Measurements from ENCODE around the gene RLN1. TPM values are rescaled to one million over a fixed set of nuclear protein-coding genes. Genes with fewer than 3 reads are reported as not detected.

Gene RLN1
- total RNA-seq, 4 donors from 2014 or later = not detected

GRCh38 chr9:5288591-5288990 is 51.1 kb downstream of the RLN1 start:
- TF ChIP-seq CTCF (IDR thresholded peaks at IDR 0.05) = no peak
- no peak for TF ChIP-seq EP300 (IDR thresholded peaks at IDR 0.05)
- TF ChIP-seq POLR2AphosphoS5 (IDR thresholded peaks at IDR 0.05) = no peak
- no peak for TF ChIP-seq POLR2A (IDR thresholded peaks at IDR 0.05)

GRCh38 chr9:5286262-5286661 is 53.4 kb downstream of the RLN1 start:
- H3K4me3 ChIP-seq = no peak overlapping the region
- TF ChIP-seq EP300 (IDR thresholded peaks at IDR 0.05) (no peak), POLR2A (IDR thresholded peaks at IDR 0.05) (no peak), POLR2AphosphoS5 (IDR thresholded peaks at IDR 0.05) (no peak), CTCF (IDR thresholded peaks at IDR 0.05) (no peak)
- H3K36me3 ChIP-seq = no peaks in the 10 kb centered on the region
- no peaks in the 10 kb centered on the region for H3K27me3 ChIP-seq
- H3K27ac ChIP-seq = no peak overlapping the region
- no peak for DNase-seq (ENCODE audit: low spot score in 2 of 2)
- H3K9me3 ChIP-seq = no peaks in the 10 kb centered on the region
- H3K4me1 ChIP-seq = no peaks in the 10 kb centered on the region

More at GRCh38 chr9:5288591-5288990, 51.1 kb downstream of the RLN1 start:
- DNase-seq (ENCODE audit: low spot score in 2 of 2) = no peak
- H3K27me3 ChIP-seq = peaks cover 4% of the 10 kb centered on the region
- no peak overlapping the region for H3K27ac ChIP-seq
- no peak overlapping the region for H3K4me3 ChIP-seq
- H3K9me3 ChIP-seq = no peaks in the 10 kb centered on the region
- 0% methylated on average over 1 of the region's 1 CpG for WGBS
- no peaks in the 10 kb centered on the region for H3K4me1 ChIP-seq
- no peaks in the 10 kb centered on the region for H3K36me3 ChIP-seq

Other genes starting within 250 kb of the RLN1 start
- gene INSL6, start 154.2 kb downstream of the RLN1 start, total RNA-seq = not detected
- not detected for gene INSL4, start 108.5 kb downstream of the RLN1 start, total RNA-seq
- gene RLN2, start 35.2 kb downstream of the RLN1 start, total RNA-seq = not detected
- 10 to 100 TPM in 3 of 4 donors, 1 to 10 TPM in 1; 6.9 to 18.5 (median 13.4) TPM for gene PLGRKT, start 98.0 kb upstream of the RLN1 start, total RNA-seq
- 1 to 10 TPM in 1 of 4 donors, under 1 TPM in 2, not detected in 1; 0.15 to 1.6 (median 0.64) TPM for gene CD274, start 110.7 kb upstream of the RLN1 start, total RNA-seq
- 1 to 10 TPM in 2 of 4 donors, under 1 TPM in 2; 0.49 to 2.2 (median 0.99) TPM for gene PDCD1LG2, start 170.7 kb upstream of the RLN1 start, total RNA-seq